CD4-positive, alpha-beta T cell treated with Interleukin-17A for 4 hours (primary cell): Measurements from ENCODE around the gene SGCD.

ENCODE experiments used
- DNase-seq: peaks from one replicate; pipeline ENCODE4 v3.0.0-alpha.2; 2020; ENCODE audit warnings: mixed read lengths

The SGCD gene

GRCh38 chr5:156363861-156364260, 36.9 kb downstream of the SGCD start:
- DNase-seq: no peak

DNA sequence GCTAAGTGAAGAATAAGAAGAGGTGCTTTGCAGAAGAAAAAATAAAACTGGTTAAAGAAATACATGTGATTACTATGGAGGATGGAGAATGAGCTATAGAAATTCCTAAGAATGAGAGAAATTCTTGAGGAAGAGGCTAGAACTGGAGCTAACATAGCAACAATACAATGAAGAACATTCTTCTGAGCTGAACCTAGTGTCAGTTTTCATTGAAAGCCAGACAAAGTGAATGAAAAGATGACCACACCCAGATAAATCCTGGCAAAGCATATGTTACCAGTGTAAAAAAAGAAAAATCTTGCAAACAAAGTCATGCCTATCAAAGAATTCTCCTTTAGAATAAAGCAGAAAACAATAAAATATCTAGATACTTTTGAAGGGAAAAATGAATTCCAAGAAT, 39.6 kb downstream of the SGCD start:
- DNase-seq: no peak

- no peak for DNase-seq
Measured at GRCh38 chr5:156367597-156367996, 40.6 kb downstream of the SGCD start.

DNA sequence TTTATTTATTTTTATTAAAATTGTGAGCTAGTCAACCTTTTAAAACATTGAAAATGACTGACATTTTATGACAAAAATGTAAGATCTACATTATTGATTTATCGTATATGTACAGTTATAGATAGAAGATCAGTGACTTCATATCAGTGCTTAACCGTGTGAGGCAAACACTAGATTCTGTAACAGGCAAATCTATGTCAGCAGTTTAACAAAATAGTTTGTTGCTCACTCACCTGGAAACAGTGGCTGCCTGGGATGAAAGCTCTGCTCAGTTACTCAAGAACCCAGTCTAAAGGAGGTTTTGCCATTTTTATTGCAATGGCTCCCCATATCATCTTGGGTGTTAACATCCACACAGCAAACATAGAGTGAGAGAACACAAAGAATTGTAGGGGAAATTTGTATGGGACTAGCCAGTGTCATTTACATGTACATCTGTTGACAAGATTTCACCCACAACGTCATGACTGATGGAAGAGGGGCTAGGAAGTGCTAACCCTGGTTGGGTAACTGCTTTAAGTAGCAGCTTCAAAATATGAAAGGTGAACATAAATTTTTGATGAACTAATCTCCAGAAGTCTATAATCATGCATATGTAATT, 49.0 kb downstream of the SGCD start:
- no peak for DNase-seq

DNA sequence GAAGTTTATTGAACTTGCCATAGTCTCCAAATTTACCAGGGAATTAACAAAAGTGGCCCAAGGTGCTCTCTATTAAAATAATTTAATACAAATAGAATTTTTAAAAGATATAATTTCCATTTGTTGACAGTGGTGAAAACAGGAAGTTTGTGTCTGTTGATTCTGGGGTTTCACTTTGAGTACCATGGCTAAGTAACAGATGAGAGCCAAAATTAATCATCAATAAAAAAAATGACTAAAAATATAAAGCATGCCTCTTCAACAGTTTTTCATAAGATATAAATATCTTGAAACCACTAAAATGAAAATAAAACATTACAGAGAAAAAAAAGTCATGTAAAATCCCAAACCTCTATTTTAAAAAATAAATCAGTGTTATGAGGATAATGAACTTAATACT, 49.8 kb downstream of the SGCD start:
- DNase-seq: no peak

DNA sequence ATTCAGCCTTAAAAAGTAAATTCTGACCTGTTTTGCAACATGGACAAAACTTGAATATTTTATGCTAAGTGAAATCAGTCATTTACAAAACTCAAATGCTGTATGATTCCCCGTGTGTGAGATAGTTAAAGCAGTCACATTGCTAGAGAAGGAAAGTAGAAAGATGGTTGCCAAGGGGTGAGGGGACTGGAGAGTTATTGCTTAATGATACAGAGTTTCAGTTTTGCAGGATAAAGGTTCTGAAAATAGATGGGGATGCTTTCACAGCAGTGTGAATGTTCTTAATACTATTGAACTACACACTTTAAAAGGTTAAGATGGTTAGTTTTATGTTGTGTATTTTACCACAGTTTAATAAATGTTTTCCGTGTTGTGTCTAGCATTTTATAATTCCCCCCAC, 51.2 kb downstream of the SGCD start:
- DNase-seq: no peak

DNA sequence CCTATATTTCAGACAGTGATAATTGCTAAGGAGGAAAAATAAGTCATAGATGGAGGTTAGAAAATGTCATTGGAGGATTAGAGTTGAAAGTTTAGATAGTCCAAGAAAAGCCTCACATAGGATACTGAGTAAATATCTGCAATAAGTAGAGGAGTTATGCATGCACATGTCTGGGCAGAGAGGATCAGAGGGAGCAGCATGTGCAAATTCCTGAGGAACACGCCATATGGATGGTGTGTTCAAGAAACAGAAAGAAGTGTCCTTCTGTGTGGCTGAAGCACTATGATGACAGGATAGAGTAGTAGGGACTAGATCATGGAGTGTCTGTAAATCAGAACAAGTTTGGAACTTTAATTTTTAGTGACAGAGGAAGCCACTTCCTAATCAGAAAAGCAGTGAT, 52.2 kb downstream of the SGCD start:
- no peak for DNase-seq

GRCh38 chr5:156380848-156381247, 53.9 kb downstream of the SGCD start:
- DNase-seq: no peak

- no peak for DNase-seq
Measured at GRCh38 chr5:156383510-156384265, 56.7 kb downstream of the SGCD start.

GRCh38 chr5:156385416-156385815, 58.5 kb downstream of the SGCD start:
- DNase-seq: no peak

- DNase-seq: no peak
Measured at GRCh38 chr5:156386976-156387375, 60.0 kb downstream of the SGCD start.

DNA sequence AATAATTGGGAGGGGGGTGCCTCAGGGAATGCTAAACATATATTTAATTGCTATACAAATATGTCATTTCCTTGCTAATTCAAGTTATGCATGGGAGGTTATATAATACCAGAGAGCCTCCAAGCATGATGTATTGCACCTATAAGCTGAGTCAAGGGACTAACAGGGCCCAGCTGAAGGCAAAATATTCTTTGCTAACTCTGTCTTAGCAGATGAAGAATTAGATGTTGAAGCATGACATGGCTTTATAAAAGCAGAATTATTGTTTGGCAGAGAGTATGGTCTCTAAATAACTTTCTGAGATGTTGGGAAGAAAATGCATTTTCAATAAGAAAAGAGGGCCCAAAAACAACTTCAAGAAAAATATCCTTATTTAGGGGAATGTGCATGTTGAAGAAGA, 60.4 kb downstream of the SGCD start:
- no peak for DNase-seq

GRCh38 chr5:156388233-156388632, 61.3 kb downstream of the SGCD start:
- DNase-seq: no peak

- no peak for DNase-seq
Measured at GRCh38 chr5:156391139-156391538, 64.2 kb downstream of the SGCD start.

GRCh38 chr5:156393980-156394379, 67.0 kb downstream of the SGCD start:
- DNase-seq: no peak

DNA sequence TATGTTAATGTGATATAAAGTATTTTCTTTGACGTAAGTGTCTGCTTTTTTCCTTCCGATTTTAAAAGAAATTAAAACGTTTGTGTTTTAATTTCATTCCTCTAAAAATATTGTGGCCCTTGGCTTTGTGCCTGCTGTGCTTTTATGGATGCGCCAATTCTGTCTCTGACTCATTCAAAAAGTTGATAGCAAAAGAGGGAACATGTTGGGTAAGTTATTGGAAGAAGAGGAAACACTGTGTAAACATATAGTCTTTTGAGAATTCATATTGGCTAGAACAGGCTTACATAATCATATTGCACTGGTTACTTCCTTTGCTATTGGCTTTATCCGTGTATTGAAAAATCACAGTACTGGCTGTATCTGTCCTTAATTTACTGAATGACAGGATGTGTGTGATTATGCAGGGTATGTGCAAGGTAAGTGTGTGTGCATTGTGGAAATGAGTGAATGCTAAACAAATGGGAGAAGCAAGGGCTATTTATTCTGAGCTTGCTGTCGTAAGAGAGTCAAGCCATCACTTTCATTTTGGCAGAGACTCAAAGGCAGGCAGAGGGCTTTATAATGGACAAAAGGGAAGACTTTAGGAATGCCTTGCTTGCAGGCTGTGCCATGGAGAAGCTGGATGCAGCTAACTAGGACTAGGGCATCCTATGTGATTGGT, 67.8 kb downstream of the SGCD start:
- DNase-seq: no peak

GRCh38 chr5:156395306-156395675, 68.3 kb downstream of the SGCD start:
- no peak for DNase-seq

DNA sequence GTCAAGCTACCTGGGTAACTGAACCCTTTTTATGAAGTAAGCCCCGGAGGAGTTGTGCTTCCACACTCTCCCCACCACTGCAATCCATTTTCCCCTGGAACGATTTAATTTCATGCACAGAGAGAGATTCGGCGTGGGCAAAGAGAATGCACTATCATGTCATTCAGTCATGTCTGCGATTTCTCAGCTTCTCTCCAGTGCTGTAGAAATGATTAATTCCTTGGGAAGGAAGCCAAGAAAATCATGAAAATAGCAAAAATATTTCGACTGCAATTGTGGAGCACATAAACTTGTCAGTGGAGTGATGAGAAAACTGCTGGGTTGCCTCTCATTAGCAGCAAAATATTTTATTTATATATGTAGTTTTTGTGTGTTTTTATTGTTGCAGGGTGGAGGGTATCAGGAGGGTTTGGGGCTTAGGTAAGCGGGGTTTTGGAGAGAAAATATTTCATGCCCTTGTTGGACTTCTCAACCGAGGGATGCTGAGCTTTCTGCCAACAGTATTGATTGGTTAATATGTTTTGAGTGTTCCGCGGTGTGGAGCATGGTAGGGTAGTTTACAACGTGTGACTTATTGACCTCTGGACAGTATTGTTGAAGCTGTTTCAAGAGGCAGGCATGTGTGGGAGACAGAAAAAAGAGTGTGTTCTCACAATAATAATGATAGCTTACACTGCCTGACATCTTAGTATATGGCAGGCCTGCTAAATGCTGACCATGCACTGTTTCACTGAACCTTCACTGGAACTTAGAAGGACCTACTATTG, 69.3 kb downstream of the SGCD start:
- no peak for DNase-seq

DNA sequence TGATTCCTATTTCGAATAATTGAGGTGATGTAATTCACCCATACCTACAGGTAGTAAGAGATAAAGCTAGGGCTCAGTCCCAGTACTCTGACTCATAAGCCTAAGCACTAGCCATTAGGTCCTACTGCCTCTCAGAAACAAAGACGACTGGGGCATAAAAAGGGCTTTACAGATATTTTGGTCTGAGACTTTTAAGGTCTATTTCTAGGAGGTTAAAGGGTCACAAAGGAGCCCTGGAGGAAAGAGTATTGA, 69.8 kb downstream of the SGCD start:
- DNase-seq: no peak

- no peak for DNase-seq
Measured at GRCh38 chr5:156399323-156399722, 72.4 kb downstream of the SGCD start.

DNA sequence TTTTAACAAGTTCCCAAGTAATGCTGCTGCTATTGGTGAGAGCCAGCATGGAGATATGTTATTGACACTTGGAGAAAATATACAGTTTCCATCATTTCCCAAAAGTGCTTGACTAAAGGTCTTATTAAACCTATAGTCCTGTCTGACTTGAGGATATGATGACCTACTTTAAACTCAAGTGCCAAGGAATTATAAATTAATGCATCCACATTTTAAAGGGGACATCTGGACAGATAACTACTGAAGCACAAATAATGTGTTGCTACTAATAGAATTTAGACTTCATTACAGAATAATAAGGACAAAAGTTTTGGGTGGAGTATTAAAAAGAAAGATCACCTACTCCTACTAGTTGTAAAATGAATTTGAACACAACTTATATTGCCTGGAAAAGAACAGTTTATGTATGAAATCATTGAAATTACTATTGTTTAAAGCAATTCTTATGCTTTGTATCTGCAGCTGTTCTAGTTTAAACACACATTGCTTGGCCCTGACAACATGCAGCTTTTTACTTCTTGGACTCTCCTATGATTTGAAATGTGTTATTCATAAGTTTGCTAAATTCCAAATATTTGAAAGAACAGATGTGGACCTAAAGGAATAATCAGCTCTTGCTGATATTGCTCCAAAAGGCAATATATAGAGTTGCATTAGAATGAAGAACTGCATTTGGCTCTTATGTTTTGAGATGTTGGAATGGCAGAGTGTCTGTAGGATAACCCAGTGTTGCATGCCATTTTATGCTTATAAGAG, 73.4 kb downstream of the SGCD start:
- no peak for DNase-seq

- DNase-seq: no peak
Measured at GRCh38 chr5:156401804-156402203, 74.8 kb downstream of the SGCD start.

- DNase-seq: peak; percentile 4
Measured at GRCh38 chr5:156402387-156402921, 75.5 kb downstream of the SGCD start.
